ENCODE measurements around the gene SH2D3C.
A peak's percentile ranks its signal among the peaks of the same experiment; 100 is the strongest.

Gene SH2D3C

GRCh38 chr9:127735530-127736185, 42.8 kb downstream of the SH2D3C start:
- TF ChIP-seq ZNF654 (tag by site-specific recombination; IDR thresholded peaks at IDR 0.05; ENCODE audit: low read depth) (no peak), ZNF202 (tag by site-specific recombination; IDR thresholded peaks at IDR 0.05; ENCODE audit: borderline replicate concordance) (no peak), MEIS1 (CRISPR knock-in tag; IDR thresholded peaks at IDR 0.05; ENCODE audit: borderline replicate concordance) (no peak), ZSCAN30 (tag by site-specific recombination; IDR thresholded peaks at IDR 0.05) (no peak), ZNF664 (tag by site-specific recombination; IDR thresholded peaks at IDR 0.05) (peak; percentile 82; the same call in 1 of the 2 replicates), AEBP2 (tag by site-specific recombination; IDR thresholded peaks at IDR 0.05; ENCODE audit: borderline replicate concordance) (no peak), KLF8 (tag by site-specific recombination; IDR thresholded peaks at IDR 0.05) (no peak), ZNF19 (tag by site-specific recombination; IDR thresholded peaks at IDR 0.05; ENCODE audit: low read depth) (no peak)
- H3K4me1 ChIP-seq (ENCODE audit: control insufficient read depth, insufficient read depth, low read length): no peaks in the 10 kb centered on the region
- H3K36me3 ChIP-seq (ENCODE audit: control insufficient read depth in 2 of 2, insufficient read depth in 1 of 2, low read length in 2 of 2): peaks cover 0 to 6% of the 10 kb centered on the region in 2 experiments; a peak in 1 of 3 replicates
- no peak overlapping the region for H3K27ac ChIP-seq (ENCODE audit: extremely low read depth, low read depth, low read length)
- H3K9me3 ChIP-seq (ENCODE audit: control insufficient read depth, insufficient read depth, low read depth, low read length): no peaks in the 10 kb centered on the region
- POLR2A ChIA-PET: interaction anchor here (1.1 to 1.9 kb wide), 15 partner anchors 18 to 339 kb away, joined by 3 to 16 read pairs (median 5); partner anchors contain the start of genes CDK9, PTRH1, SLC2A8 and STXBP1
- CTCF ChIA-PET: interaction anchor here (0.6 to 3.6 kb wide), 35 partner anchors 10 to 872 kb away, joined by 3 to 72 read pairs (median 5); partner anchors contain the start of genes CDK9, PTRH1 and TTC16
- H3K4me3 ChIP-seq (ENCODE audit: low read depth, low read length): no peak overlapping the region

GRCh38 chr9:127734747-127735529, 43.5 kb downstream of the SH2D3C start, which contains the start of gene TOR2A:
TSS of gene TOR2A (minus strand) at chr9:127735294. CDS start at chr9:127735270, 24 bp downstream.
- Histone ChIP-seq H3K36me3 (ENCODE audit: control insufficient read depth in 2 of 2, insufficient read depth in 1 of 2, low read length in 2 of 2) (peaks cover 0 to 6% of the 10 kb centered on the region in 2 experiments; a peak in 1 of 3 replicates), H3K4me3 (ENCODE audit: low read depth, low read length) (peak within 1 kb of the TSS; percentile 70), H3K9me3 (ENCODE audit: control insufficient read depth, insufficient read depth, low read depth, low read length) (no peaks in the 10 kb centered on the region), H3K4me1 (ENCODE audit: control insufficient read depth, insufficient read depth, low read length) (no peaks in the 10 kb centered on the region), H3K27ac (ENCODE audit: extremely low read depth, low read depth, low read length) (peak within 1 kb of the TSS; percentile 75)
- ChIA-PET POLR2A (interaction anchor here (0.6 to 1.9 kb wide), 24 partner anchors 17 to 510 kb away, joined by 3 to 16 read pairs (median 4); partner anchors contain the start of genes CDK9, LRSAM1, PTRH1 and RPL12), CTCF (interaction anchor here (0.6 to 3.6 kb wide), 89 partner anchors 8 to 839 kb away, joined by 3 to 72 read pairs (median 4); partner anchors contain the start of genes CDK9, CFAP157, LRSAM1 and PTRH1)
- peak; percentile 86; the same call in 1 of the 2 replicates for TF ChIP-seq ZNF561 (tag by site-specific recombination; IDR thresholded peaks at IDR 0.05; ENCODE audit: borderline replicate concordance)
- no peak for TF ChIP-seq ZNF302 (tag by site-specific recombination; IDR thresholded peaks at IDR 0.05; ENCODE audit: low read depth)
- TF ChIP-seq ZNF518A (tag by site-specific recombination; conservative IDR thresholded peaks at IDR 0.05; ENCODE audit: low read depth): no peak
- TF ChIP-seq PRDM10 (tag by site-specific recombination; IDR thresholded peaks at IDR 0.05): peak; percentile 26; the same call in 1 of the 2 replicates
- TF ChIP-seq ZNF629 (tag by site-specific recombination; IDR thresholded peaks at IDR 0.05): peak; percentile 41; the same call in 1 of the 2 replicates
- peak; percentile 20; the same call in 1 of the 2 replicates for TF ChIP-seq ZNF692 (tag by site-specific recombination; IDR thresholded peaks at IDR 0.05)
- no peak for TF ChIP-seq ZNF214 (tag by site-specific recombination; IDR thresholded peaks at IDR 0.05; ENCODE audit: borderline replicate concordance)
- TF ChIP-seq ZNF791 (tag by site-specific recombination; IDR thresholded peaks at IDR 0.05): no peak

Measured in HEK293 (cell line).